ENCODE results near the gene MACROH2A1.

The MACROH2A1 gene

GRCh38 chr5:135322271-135322670 is 76.8 kb downstream of the MACROH2A1 start:
- TF ChIP-seq CTCF (IDR thresholded peaks at IDR 0.05; ENCODE audit: control insufficient read depth, insufficient read depth, low read depth, low read length, missing control alignments) = no peak

GRCh38 chr5:135320718-135321484 is 78.1 kb downstream of the MACROH2A1 start:
- TF ChIP-seq CTCF (IDR thresholded peaks at IDR 0.05; ENCODE audit: control insufficient read depth, insufficient read depth, low read depth, low read length, missing control alignments) = no peak
- no peak overlapping the region for H3K4me3 ChIP-seq (ENCODE audit: control insufficient read depth, low read depth, low read length)
- no peak for DNase-seq (ENCODE audit: low read depth)

More at GRCh38 chr5:135322271-135322670, 76.8 kb downstream of the MACROH2A1 start:
- no peak for DNase-seq (ENCODE audit: low read depth)
- no peak overlapping the region for H3K4me3 ChIP-seq (ENCODE audit: control insufficient read depth, low read depth, low read length)

- no peak overlapping the region for H3K4me3 ChIP-seq (ENCODE audit: control insufficient read depth, low read depth, low read length)
- no peak for DNase-seq (ENCODE audit: low read depth)
- peak; percentile 28 for TF ChIP-seq CTCF (IDR thresholded peaks at IDR 0.05; ENCODE audit: control insufficient read depth, insufficient read depth, low read depth, low read length, missing control alignments)
Measured at GRCh38 chr5:135319928-135320606, 79.0 kb downstream of the MACROH2A1 start.

GRCh38 chr5:135319458-135319857 is 79.6 kb downstream of the MACROH2A1 start:
- no peak for TF ChIP-seq CTCF (IDR thresholded peaks at IDR 0.05; ENCODE audit: control insufficient read depth, insufficient read depth, low read depth, low read length, missing control alignments)
- DNase-seq (ENCODE audit: low read depth) = no peak
- no peak overlapping the region for H3K4me3 ChIP-seq (ENCODE audit: control insufficient read depth, low read depth, low read length)

GRCh38 chr5:135318924-135319323 is 80.1 kb downstream of the MACROH2A1 start:
- H3K4me3 ChIP-seq (ENCODE audit: control insufficient read depth, low read depth, low read length) = no peak overlapping the region
- no peak for TF ChIP-seq CTCF (IDR thresholded peaks at IDR 0.05; ENCODE audit: control insufficient read depth, insufficient read depth, low read depth, low read length, missing control alignments)
- DNase-seq (ENCODE audit: low read depth) = no peak

- DNase-seq (ENCODE audit: low read depth) = no peak
- no peak for TF ChIP-seq CTCF (IDR thresholded peaks at IDR 0.05; ENCODE audit: control insufficient read depth, insufficient read depth, low read depth, low read length, missing control alignments)
- H3K4me3 ChIP-seq (ENCODE audit: control insufficient read depth, low read depth, low read length) = no peak overlapping the region
Measured at GRCh38 chr5:135318037-135318436, 81.0 kb downstream of the MACROH2A1 start.

All from AG09309 (cell line).